GM19239 (cell line): ENCODE measurements around the gene ALG3.

Experiments
- DNase-seq: peaks from one replicate; pipeline ENCODE4 v3.0.0; 2011; ENCODE audit warnings: low spot score; ENCODE audit not compliant: insufficient read length
- FAIRE-seq: peaks from 2 replicates; lab custom pipeline; 2011; peaks lifted over from hg19 to GRCh38; lab: Jason Lieb, UNC

Gene ALG3

GRCh38 chr3:184203526-184203925 lies 45.2 kb downstream of the ALG3 start:
- DNase-seq = no peak
- no peak for FAIRE-seq

GRCh38 chr3:184200825-184201224 lies 47.9 kb downstream of the ALG3 start:
- no peak for DNase-seq
- no peak for FAIRE-seq

- no peak for FAIRE-seq
- no peak for DNase-seq
Measured at GRCh38 chr3:184198509-184198908, 50.3 kb downstream of the ALG3 start.

GRCh38 chr3:184196536-184196935 lies 52.2 kb downstream of the ALG3 start:
- DNase-seq = no peak
- FAIRE-seq = no peak

- FAIRE-seq = no peak
Measured at GRCh38 chr3:184193991-184194539, 54.7 kb downstream of the ALG3 start.

GRCh38 chr3:184192889-184193288 lies 55.9 kb downstream of the ALG3 start:
- no peak for FAIRE-seq

More at GRCh38 chr3:184193991-184194539, 54.7 kb downstream of the ALG3 start:
- no peak for DNase-seq

More at GRCh38 chr3:184192889-184193288, 55.9 kb downstream of the ALG3 start:
- no peak for DNase-seq
